ENCODE results near the gene FRMD4B.

GRCh38 chr3:69420781-69421520, 35.1 kb upstream of the FRMD4B start:
- TF ChIP-seq CTCF (conservative IDR thresholded peaks at IDR 0.05; ENCODE audit: low read depth in 2 of 2) (no peak), EZH2 (IDR thresholded peaks at IDR 0.05; ENCODE audit: low read depth, unreplicated experiment) (no peak), ZNF331 (CRISPR knock-in tag; IDR thresholded peaks at IDR 0.05; ENCODE audit: low read depth) (no peak), POLR2AphosphoS5 (IDR thresholded peaks at IDR 0.05; ENCODE audit: low read depth) (no peak), ZNF114 (CRISPR knock-in tag; IDR thresholded peaks at IDR 0.05) (no peak), REST (IDR thresholded peaks at IDR 0.05; ENCODE audit: unreplicated experiment) (no peak), EZH2phosphoT487 (IDR thresholded peaks at IDR 0.05; ENCODE audit: unreplicated experiment) (no peak), ETS1 (IDR thresholded peaks at IDR 0.05) (no peak), ZNF462 (CRISPR knock-in tag; IDR thresholded peaks at IDR 0.05) (no peak), NANOG (IDR thresholded peaks at IDR 0.05; ENCODE audit: borderline replicate concordance) (no peak), CREB1 (CRISPR knock-in tag; IDR thresholded peaks at IDR 0.05; ENCODE audit: low read depth) (no peak)
